ENCODE measurements around the gene HSPBAP1. TPM values are rescaled to one million over a fixed set of nuclear protein-coding genes. Genes with fewer than 3 reads are reported as not detected.
"Not testable (repeated sequence)": the region's sequence is repeated elsewhere in the genome, so short reads cannot be mapped to it uniquely, and the experiment has no call there.

The HSPBAP1 gene
- total RNA-seq, 1 donor from 2014 or later = 4.3 TPM

GRCh38 chr3:122745369-122746021 is 48.1 kb downstream of the HSPBAP1 start:
- intact Hi-C loops (cut with DNase I) = no loop called here
- no peak for DNase-seq (ENCODE audit: low spot score)

- intact Hi-C loops (cut with DNase I) = no loop called here
- no peak for DNase-seq (ENCODE audit: low spot score)
These were observed 50.0 kb downstream of the HSPBAP1 start for GRCh38 chr3:122743581-122744120.

GRCh38 chr3:122742234-122742633 is 51.4 kb downstream of the HSPBAP1 start:
- intact Hi-C loops (cut with DNase I) = no loop called here
- DNase-seq (ENCODE audit: low spot score) = no peak

GRCh38 chr3:122739172-122739571 is 54.5 kb downstream of the HSPBAP1 start:
- intact Hi-C loops (cut with DNase I) = no loop called here
- no peak for DNase-seq (ENCODE audit: low spot score)

- intact Hi-C loops (cut with DNase I) = not testable (repeated sequence)
These were observed 60.7 kb downstream of the HSPBAP1 start for GRCh38 chr3:122732682-122733525.

GRCh38 chr3:122730240-122730639 is 63.4 kb downstream of the HSPBAP1 start:
- intact Hi-C loops (cut with DNase I) = no loop called here
- DNase-seq (ENCODE audit: low spot score) = no peak

More at GRCh38 chr3:122732682-122733525, 60.7 kb downstream of the HSPBAP1 start:
- not testable (repeated sequence) for DNase-seq (ENCODE audit: low spot score)

- DNase-seq (ENCODE audit: low spot score) = no peak
- intact Hi-C loops (cut with DNase I) = no loop called here
These were observed 64.7 kb downstream of the HSPBAP1 start for GRCh38 chr3:122728756-122729514.

GRCh38 chr3:122728186-122728585 is 65.4 kb downstream of the HSPBAP1 start:
- DNase-seq (ENCODE audit: low spot score) = no peak
- intact Hi-C loops (cut with DNase I) = no loop called here

GRCh38 chr3:122727766-122728165 is 65.9 kb downstream of the HSPBAP1 start:
- intact Hi-C loops (cut with DNase I) = no loop called here
- DNase-seq (ENCODE audit: low spot score) = no peak

- intact Hi-C loops (cut with DNase I) = no loop called here
- no peak for DNase-seq (ENCODE audit: low spot score)
These were observed 66.3 kb downstream of the HSPBAP1 start for GRCh38 chr3:122727294-122727693.

GRCh38 chr3:122725106-122725505 is 68.5 kb downstream of the HSPBAP1 start:
- intact Hi-C loops (cut with DNase I) = no loop called here
- DNase-seq (ENCODE audit: low spot score) = no peak

GRCh38 chr3:122719273-122719921 is 74.2 kb downstream of the HSPBAP1 start:
- intact Hi-C loops (cut with DNase I) = no loop called here
- DNase-seq (ENCODE audit: low spot score) = no peak

GRCh38 chr3:122716667-122717066 is 77.0 kb downstream of the HSPBAP1 start:
- intact Hi-C loops (cut with DNase I) = no loop called here
- DNase-seq (ENCODE audit: low spot score) = no peak

- DNase-seq (ENCODE audit: low spot score) = no peak
- intact Hi-C loops (cut with DNase I) = no loop called here
These were observed 79.4 kb downstream of the HSPBAP1 start for GRCh38 chr3:122714273-122714672.

GRCh38 chr3:122710616-122711251 is 82.9 kb downstream of the HSPBAP1 start:
- DNase-seq (ENCODE audit: low spot score) = not testable (repeated sequence)

GRCh38 chr3:122705379-122705778 is 88.3 kb downstream of the HSPBAP1 start:
- intact Hi-C loops (cut with DNase I) = no loop called here
- DNase-seq (ENCODE audit: low spot score) = no peak

More at GRCh38 chr3:122710616-122711251, 82.9 kb downstream of the HSPBAP1 start:
- intact Hi-C loops (cut with DNase I) = not testable (repeated sequence)

GRCh38 chr3:122700193-122700592 is 93.4 kb downstream of the HSPBAP1 start:
- intact Hi-C loops (cut with DNase I) = no loop called here
- DNase-seq (ENCODE audit: low spot score) = no peak

GRCh38 chr3:122697952-122698620 is 95.5 kb downstream of the HSPBAP1 start:
- intact Hi-C loops (cut with DNase I) = no loop called here

More at GRCh38 chr3:122697952-122698620, 95.5 kb downstream of the HSPBAP1 start:
- no peak for DNase-seq (ENCODE audit: low spot score)
